Loucy (cell line): ENCODE results near the gene SPDYE2.
A peak's percentile ranks its signal among the peaks of the same experiment; 100 is the strongest.
"Not testable (repeated sequence)": the region's sequence is repeated elsewhere in the genome, so short reads cannot be mapped to it uniquely, and the experiment has no call there.

ENCODE experiments used
- H2AFZ ChIP-seq: fragments of 200-600 bp; sonication (generic); 2 replicates; pipeline ENCODE4 v1.6.0; 2016; ENCODE audit warnings: antibody characterized with exemption, mild to moderate bottlenecking, low read length, moderate library complexity
- H3F3A ChIP-seq: fragments of 200-600 bp; 2 replicates; pipeline ENCODE4 v1.6.0; 2016; ENCODE audit warnings: antibody characterized with exemption, low read depth, mild to moderate bottlenecking
- H3K27me3 ChIP-seq: fragments of 200-600 bp; sonication (generic); 2 replicates; pipeline ENCODE4 v1.6.1; 2014; ENCODE audit warnings: low read length, mild to moderate bottlenecking; ENCODE audit not compliant: insufficient read depth, poor library complexity, severe bottlenecking
- H3K36me3 ChIP-seq: fragments of 200-600 bp; sonication (generic); 2 replicates; pipeline ENCODE4 v1.6.1; 2016; ENCODE audit warnings: low read length; ENCODE audit not compliant: insufficient read depth
- H3K4me1 ChIP-seq: fragments of 200-600 bp; sonication (generic); 2 replicates; pipeline ENCODE4 v1.5.1; 2014; ENCODE audit warnings: low read length, mild to moderate bottlenecking; ENCODE audit not compliant: insufficient read depth, poor library complexity, severe bottlenecking
- H3K4me2 ChIP-seq: fragments of 200-600 bp; sonication (generic); 2 replicates; pipeline ENCODE4 v1.6.0; 2014; ENCODE audit warnings: antibody characterized with exemption, low read length, low read depth, mild to moderate bottlenecking; ENCODE audit not compliant: poor library complexity, severe bottlenecking
- H3K4me3 ChIP-seq: fragments of 200-600 bp; sonication (generic); 2 replicates; pipeline ENCODE4 v1.5.1; 2014; ENCODE audit warnings: low read length, mild to moderate bottlenecking, mixed read lengths; ENCODE audit not compliant: poor library complexity, severe bottlenecking
- H3K79me2 ChIP-seq: fragments of 200-600 bp; sonication (generic); 2 replicates; pipeline ENCODE4 v1.6.1; 2014; ENCODE audit warnings: low read length; ENCODE audit not compliant: insufficient read depth
- H3K9ac ChIP-seq: fragments of 200-600 bp; sonication (generic); 2 replicates; pipeline ENCODE4 v1.6.0; 2014; ENCODE audit warnings: mild to moderate bottlenecking, low read depth, low read length, moderate library complexity; ENCODE audit not compliant: poor library complexity, severe bottlenecking
- H3K9me2 ChIP-seq: fragments of 200-600 bp; sonication (generic); replicated peaks from 2 replicates; pipeline ENCODE4 v1.6.1; 2016; ENCODE audit warnings: low read depth, low read length, mixed read lengths
- H3K9me3 ChIP-seq: fragments of 200-600 bp; sonication (generic); 2 replicates; pipeline ENCODE4 v1.6.1; 2014; ENCODE audit warnings: mild to moderate bottlenecking, antibody characterized with exemption, low read length, low read depth; ENCODE audit not compliant: insufficient read depth
- H4K20me1 ChIP-seq: fragments of 200-600 bp; sonication (generic); 2 replicates; pipeline ENCODE4 v1.6.0; 2014; ENCODE audit warnings: antibody characterized with exemption, low read length, mild to moderate bottlenecking; ENCODE audit not compliant: insufficient read depth, poor library complexity, severe bottlenecking

Gene SPDYE2

DNA sequence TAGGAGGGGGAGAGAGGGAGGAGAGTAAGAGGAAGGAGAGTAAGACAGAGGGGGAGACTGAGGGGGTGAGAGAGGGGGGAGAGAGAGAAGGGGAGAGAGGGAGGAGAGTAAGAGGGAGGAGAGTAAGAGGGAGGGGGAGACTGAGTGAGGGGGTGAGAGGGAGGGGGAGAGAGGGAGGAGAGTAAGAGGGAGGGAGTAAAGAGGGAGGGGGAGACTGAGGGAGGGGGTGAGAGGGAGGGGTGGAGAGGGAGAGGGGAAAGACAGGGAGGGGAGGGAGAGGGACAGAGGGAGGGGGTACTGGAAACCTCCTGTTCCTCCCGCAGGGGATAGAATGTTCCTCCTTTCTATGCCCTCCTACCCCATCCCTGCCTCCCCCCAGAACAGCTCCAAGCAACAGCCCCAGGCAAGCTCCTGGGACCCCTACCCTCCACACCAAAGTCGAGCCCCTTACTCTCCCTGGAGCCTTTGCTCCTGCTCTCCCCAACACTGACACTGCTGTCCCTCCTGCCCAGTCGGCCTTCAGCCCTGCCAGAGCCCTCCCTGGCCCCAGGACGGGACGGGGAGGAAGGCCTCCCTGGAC, 38.3 kb upstream of the SPDYE2 start:
- H3K79me2 ChIP-seq, H3F3A ChIP-seq, H3K9me2 ChIP-seq, H3K36me3 ChIP-seq, H3K9me3 ChIP-seq, H3K27me3 ChIP-seq, H4K20me1 ChIP-seq, H3K4me1 ChIP-seq: not testable (repeated sequence)
- H3K4me3 ChIP-seq = peak overlapping the region; percentile 68
- peak overlapping the region; percentile 68 for H3K4me2 ChIP-seq
- 0 out of 2 replicates have a peak overlapping the region, but pooled peaks have one; percentile 55 for H2AFZ ChIP-seq
- H3K9ac ChIP-seq = peak overlapping the region; percentile 58

DNA sequence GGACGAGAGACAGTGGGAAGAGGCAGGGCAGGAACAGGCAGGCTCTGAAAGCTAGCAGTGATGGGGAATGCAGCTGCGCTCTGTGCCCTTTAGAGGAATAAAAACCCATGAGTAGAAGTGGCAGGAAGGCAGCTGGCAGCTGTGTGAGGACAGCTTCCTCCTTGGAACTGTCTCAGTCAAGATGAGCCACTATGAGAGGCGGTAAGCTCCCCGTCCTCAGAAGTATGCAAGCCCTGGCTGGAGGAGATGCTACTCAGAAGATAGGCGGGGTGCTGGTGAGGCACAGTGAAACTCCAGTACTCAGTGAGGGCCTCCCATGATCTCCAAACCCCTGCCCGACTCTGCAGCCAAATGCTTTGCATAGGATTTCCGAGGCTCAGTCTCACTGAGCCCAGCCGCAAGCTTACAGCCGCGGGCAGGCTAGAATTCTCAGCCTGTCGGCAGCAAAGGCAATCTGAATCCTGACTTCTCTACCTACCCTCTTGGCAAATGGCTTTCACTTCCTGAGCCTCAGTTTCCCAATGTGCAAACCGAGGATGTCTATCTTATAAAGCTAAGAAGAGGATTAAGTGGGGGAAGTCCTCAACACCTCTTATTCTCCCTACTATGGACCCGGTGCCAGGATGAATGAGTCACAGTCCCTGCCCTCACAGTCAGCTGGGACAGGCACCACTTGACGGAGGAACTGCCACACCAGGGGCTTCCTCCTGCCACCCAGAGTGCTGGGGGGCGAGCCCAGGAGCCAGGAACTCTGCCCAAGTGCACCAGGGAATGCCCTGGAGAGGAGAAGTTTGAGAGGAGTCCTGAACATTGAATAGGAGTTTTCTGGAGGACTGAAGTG, 35.9 kb upstream of the SPDYE2 start:
- not testable (repeated sequence) for H3F3A ChIP-seq, H3K79me2 ChIP-seq, H4K20me1 ChIP-seq, H3K9me2 ChIP-seq, H3K4me3 ChIP-seq, H3K9me3 ChIP-seq, H3K9ac ChIP-seq, H3K36me3 ChIP-seq, H2AFZ ChIP-seq, H3K27me3 ChIP-seq, H3K4me2 ChIP-seq, H3K4me1 ChIP-seq

DNA sequence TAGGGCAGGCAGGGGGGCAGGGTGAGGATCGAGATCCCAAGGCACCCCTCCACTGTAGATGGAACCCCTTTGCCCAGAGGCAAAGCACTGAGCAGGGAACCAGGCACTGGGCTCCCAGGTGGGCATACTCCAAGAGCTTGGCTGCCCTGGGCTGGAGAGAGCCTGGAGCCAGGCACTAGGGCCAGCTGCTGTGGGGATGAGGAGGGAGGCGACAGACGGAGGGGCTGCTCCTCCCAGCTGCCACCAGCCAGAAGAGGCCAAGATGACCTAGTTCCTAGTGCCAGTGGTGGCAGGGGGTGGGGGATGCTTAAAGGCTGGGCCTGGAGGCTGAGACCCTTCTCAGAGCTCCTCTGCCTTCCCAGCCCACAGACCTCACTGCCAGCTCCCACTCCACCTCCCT, 35.1 kb upstream of the SPDYE2 start:
- not testable (repeated sequence) for H3K4me2 ChIP-seq, H3K4me1 ChIP-seq, H3K9ac ChIP-seq, H4K20me1 ChIP-seq, H3F3A ChIP-seq, H3K4me3 ChIP-seq, H3K9me2 ChIP-seq, H2AFZ ChIP-seq, H3K27me3 ChIP-seq, H3K79me2 ChIP-seq, H3K36me3 ChIP-seq, H3K9me3 ChIP-seq

DNA sequence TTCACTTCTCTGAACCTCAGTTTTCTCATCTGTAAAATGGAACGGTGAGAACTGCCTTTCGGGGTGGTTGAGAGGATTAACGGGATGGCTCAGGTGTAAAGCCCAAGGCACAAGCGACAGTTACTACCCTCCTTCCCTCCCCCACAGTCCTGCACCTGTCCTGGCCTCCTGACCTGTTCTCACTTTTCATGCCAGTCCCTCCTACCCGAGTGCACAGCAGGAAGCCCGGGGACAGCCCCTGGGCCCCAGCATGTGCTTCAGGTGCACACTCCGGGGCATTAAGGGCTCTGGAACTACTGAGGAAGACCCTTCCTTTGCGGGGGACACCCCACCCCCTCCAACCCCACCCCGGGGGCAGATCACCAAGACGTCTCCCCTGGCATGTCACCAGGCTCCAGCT, 34.1 kb upstream of the SPDYE2 start:
- H2AFZ ChIP-seq, H3F3A ChIP-seq, H4K20me1 ChIP-seq, H3K9me2 ChIP-seq, H3K4me2 ChIP-seq, H3K27me3 ChIP-seq, H3K36me3 ChIP-seq, H3K4me1 ChIP-seq, H3K79me2 ChIP-seq, H3K4me3 ChIP-seq, H3K9me3 ChIP-seq, H3K9ac ChIP-seq: not testable (repeated sequence)

DNA sequence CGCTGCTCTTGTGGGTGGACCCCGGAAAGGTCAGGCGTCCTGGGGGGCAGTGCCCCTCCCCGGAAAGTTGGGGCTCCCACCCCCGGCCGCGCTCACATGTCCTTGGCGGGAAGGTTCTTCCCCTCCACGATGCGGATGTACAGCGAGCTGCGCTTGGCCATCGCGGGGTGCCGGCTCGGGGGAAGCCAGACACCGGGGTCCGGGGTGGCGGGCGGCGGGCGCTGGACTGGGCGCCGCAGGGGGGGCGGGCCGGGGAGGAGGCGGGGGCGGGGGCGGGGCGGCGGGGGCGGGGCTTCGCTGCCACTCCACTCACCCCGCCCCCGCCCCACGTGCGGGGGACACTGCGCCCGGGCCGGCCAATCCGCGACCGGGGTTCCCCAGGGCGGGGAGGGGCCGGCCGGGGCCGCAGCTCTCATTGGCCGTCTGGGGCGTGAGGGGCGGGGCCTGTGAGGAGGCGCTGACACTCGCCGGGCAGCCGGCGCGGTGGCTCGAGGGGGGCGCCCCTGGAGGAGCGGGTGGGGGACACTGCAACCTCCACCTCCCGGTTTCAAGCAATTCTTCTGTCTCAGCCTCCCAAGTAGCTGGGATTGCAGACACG, 33.4 kb upstream of the SPDYE2 start, which contains the start of gene RASA4B:
TSS of gene RASA4B (minus strand) at position 228 of the 598 bp plus-strand sequence. CDS start at position 161, 67 bp downstream.
- not testable (repeated sequence) for H3K4me3 ChIP-seq

DNA sequence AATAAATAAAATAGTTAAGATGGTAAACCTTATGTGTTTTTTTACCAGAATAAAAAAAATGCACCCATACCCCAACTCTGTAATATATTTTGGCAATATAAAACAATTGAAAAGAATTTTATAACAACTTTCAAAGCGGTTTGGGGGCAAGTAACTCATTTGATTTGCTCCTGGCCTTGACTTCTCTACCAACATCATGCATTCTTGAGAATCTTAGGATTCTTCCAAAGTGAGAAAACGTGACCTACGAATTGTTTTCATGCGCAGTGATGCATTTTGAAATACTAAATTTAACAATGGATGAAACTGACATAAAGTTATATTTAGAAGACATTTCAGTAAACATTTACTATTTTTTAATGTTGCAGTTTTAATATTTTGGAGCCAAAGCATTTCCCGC, 30.2 kb upstream of the SPDYE2 start:
- H3K27me3 ChIP-seq, H3K79me2 ChIP-seq, H2AFZ ChIP-seq, H3K4me1 ChIP-seq, H3K36me3 ChIP-seq, H3K4me3 ChIP-seq, H3K9ac ChIP-seq, H4K20me1 ChIP-seq, H3K9me2 ChIP-seq, H3K4me2 ChIP-seq, H3K9me3 ChIP-seq, H3F3A ChIP-seq: not testable (repeated sequence)

More for the DNA sequence above, 33.4 kb upstream of the SPDYE2 start, which contains the start of gene RASA4B:
- H3K4me1 ChIP-seq, H3K9ac ChIP-seq, H3K79me2 ChIP-seq, H3F3A ChIP-seq, H3K4me2 ChIP-seq, H3K36me3 ChIP-seq, H3K27me3 ChIP-seq, H3K9me3 ChIP-seq, H4K20me1 ChIP-seq, H2AFZ ChIP-seq, H3K9me2 ChIP-seq: not testable (repeated sequence)

DNA sequence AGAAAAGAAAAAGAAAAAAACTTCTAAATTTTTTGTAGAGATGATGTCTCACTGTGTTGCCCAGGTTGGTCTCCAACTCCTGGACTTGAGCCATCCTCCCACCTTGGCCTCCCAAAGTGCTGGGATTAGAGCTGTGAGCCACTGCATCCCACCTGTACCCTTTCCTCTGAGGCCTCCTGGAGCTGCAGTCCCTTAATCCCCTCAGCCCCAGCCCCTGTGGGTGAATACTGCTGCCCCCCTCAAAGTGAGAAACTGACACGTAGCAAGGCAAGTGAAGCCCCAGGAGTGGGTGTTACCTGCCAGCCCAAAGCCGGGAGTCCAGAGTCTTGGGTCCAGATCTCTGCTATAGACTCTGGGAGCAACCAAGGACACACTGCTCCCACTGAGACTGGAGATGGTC, 26.2 kb upstream of the SPDYE2 start:
- not testable (repeated sequence) for H3K27me3 ChIP-seq, H3K36me3 ChIP-seq, H3K4me1 ChIP-seq, H2AFZ ChIP-seq, H3K4me2 ChIP-seq, H3F3A ChIP-seq, H3K79me2 ChIP-seq, H3K9me2 ChIP-seq, H3K4me3 ChIP-seq, H4K20me1 ChIP-seq, H3K9ac ChIP-seq, H3K9me3 ChIP-seq
